GM12878 (cell line): Measurements from ENCODE around the gene KCNC2. TPM values are rescaled to one million over a fixed set of nuclear protein-coding genes. Genes with fewer than 3 reads are reported as not detected.

Experiments used
- ETV6 ChIP-seq, 2 experiments: fragments of 450-650 bp in 1 of 2; IDR thresholded peaks in 1 of 2; conservative IDR thresholded peaks in 1 of 2; 2 replicates each; pipeline ENCODE4 v1.6.1; 2014; ENCODE audit warnings: antibody characterized with exemption in 1 of 2, borderline replicate concordance in 1 of 2, low read depth in 1 of 2, mild to moderate bottlenecking in 1 of 2, moderate library complexity in 1 of 2
- FOXM1 ChIP-seq: IDR thresholded peaks from 2 replicates; pipeline ENCODE4 v1.6.1; 2012; ENCODE audit warnings: low read depth, mild to moderate bottlenecking, inconsistent platforms, low read length, moderate library complexity
- HSF1 ChIP-seq: fragments of 150-350 bp; IDR thresholded peaks from 2 replicates; pipeline ENCODE4 v1.6.1; 2014; ENCODE audit warnings: mild to moderate bottlenecking, low read depth, low read length
- SPI1 ChIP-seq: IDR thresholded peaks from 2 replicates; pipeline ENCODE4 v1.6.1; 2011; ENCODE audit warnings: low read depth, mild to moderate bottlenecking, low read length, moderate library complexity, borderline replicate concordance; ENCODE audit not compliant: insufficient read depth
- ZSCAN29 ChIP-seq: fragments of 450-650 bp; IDR thresholded peaks from 2 replicates; pipeline ENCODE4 v1.6.1; 2017; ENCODE audit warnings: mild to moderate bottlenecking, moderate library complexity
- polyA plus RNA-seq, 11 experiments: library from polyadenylated mRNA; depleted of rRNA in 4 of 11; unstranded in 6 of 11; stranded (reverse) in 5 of 11; fragments of >200 nt; fragmentation: Nextera tagmentation in 4 of 11; fragmentation: Illumina TruSeq in 1 of 11; extraction: Ambion mirVana in 4 of 11; extraction: Trizol in 1 of 11; gene quantifications; 1 replicate in 1 of 11; 2 replicates in 10 of 11; pipeline versions ENCODE4 v1.2.1 to v1.2.3, GENCODE V29; 2011 to 2016; ENCODE audit warnings: inconsistent platforms in 2 of 11, missing spikeins in 2 of 11, low read depth in 1 of 11
- total RNA-seq, 4 experiments: library from RNA; depleted of rRNA in 3 of 4; stranded (reverse); fragments of >200 nt in 3 of 4; fragmentation: Illumina TruSeq in 1 of 4; extraction: Trizol in 1 of 4; gene quantifications; 2 replicates each; pipeline versions ENCODE4 v1.2.1 to v1.2.3, GENCODE V29; 2013 to 2021
- TF ChIP-seq, protein P1 (sequence below): fragments of 450-650 bp; formaldehyde crosslinking; IDR thresholded peaks from 2 replicates; pipeline ENCODE4 v1.4.0; 2020; ENCODE audit warnings: mild to moderate bottlenecking, moderate library complexity
- TF ChIP-seq, protein P2 (sequence below): fragments of 450-650 bp; IDR thresholded peaks from 2 replicates; pipeline ENCODE4 v1.6.1; 2017; ENCODE audit warnings: borderline replicate concordance

KCNC2 gene
- total and polyA plus RNA-seq, 10 of the 15 experiments (the other 5 are each of a cell fraction or from before 2014, with no cell fraction given) = 0.03 to 2.3 (median 0.08) TPM; not detected in 7

DNA sequence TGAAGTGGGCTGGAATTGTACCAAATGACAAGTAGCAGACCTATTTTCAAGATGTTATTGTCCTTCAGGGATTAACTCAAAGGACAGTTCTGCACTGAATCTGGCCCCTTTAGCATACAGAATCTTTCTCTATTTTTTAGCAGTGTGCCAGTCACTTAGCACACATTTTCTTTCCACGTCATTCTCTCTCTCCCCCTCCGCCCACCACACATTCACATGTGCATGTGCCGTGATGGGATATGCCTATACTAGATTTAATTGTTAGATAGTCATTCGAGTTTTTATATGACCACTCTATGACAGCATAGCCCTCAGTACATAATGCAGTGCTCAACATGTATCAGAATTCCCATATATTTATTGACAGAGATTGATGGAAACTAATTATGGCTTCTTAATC is 129.1 kb downstream of the KCNC2 start (continued):
- TF ChIP-seq FOXM1 = no peak
- no peak for TF ChIP-seq SPI1
- TF ChIP-seq ZSCAN29 = no peak
- TF ChIP-seq, protein P1, sequence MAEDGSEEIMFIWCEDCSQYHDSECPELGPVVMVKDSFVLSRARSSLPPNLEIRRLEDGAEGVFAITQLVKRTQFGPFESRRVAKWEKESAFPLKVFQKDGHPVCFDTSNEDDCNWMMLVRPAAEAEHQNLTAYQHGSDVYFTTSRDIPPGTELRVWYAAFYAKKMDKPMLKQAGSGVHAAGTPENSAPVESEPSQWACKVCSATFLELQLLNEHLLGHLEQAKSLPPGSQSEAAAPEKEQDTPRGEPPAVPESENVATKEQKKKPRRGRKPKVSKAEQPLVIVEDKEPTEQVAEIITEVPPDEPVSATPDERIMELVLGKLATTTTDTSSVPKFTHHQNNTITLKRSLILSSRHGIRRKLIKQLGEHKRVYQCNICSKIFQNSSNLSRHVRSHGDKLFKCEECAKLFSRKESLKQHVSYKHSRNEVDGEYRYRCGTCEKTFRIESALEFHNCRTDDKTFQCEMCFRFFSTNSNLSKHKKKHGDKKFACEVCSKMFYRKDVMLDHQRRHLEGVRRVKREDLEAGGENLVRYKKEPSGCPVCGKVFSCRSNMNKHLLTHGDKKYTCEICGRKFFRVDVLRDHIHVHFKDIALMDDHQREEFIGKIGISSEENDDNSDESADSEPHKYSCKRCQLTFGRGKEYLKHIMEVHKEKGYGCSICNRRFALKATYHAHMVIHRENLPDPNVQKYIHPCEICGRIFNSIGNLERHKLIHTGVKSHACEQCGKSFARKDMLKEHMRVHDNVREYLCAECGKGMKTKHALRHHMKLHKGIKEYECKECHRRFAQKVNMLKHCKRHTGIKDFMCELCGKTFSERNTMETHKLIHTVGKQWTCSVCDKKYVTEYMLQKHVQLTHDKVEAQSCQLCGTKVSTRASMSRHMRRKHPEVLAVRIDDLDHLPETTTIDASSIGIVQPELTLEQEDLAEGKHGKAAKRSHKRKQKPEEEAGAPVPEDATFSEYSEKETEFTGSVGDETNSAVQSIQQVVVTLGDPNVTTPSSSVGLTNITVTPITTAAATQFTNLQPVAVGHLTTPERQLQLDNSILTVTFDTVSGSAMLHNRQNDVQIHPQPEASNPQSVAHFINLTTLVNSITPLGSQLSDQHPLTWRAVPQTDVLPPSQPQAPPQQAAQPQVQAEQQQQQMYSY (CRISPR knock-in tag) = no peak
- TF ChIP-seq ETV6 (conservative IDR thresholded peaks at IDR 0.05 in 1 of 2, IDR thresholded peaks at IDR 0.05 in 1 of 2; ENCODE audit: borderline replicate concordance in 1 of 2, low read depth in 1 of 2) = no peak
- TF ChIP-seq, protein P2, sequence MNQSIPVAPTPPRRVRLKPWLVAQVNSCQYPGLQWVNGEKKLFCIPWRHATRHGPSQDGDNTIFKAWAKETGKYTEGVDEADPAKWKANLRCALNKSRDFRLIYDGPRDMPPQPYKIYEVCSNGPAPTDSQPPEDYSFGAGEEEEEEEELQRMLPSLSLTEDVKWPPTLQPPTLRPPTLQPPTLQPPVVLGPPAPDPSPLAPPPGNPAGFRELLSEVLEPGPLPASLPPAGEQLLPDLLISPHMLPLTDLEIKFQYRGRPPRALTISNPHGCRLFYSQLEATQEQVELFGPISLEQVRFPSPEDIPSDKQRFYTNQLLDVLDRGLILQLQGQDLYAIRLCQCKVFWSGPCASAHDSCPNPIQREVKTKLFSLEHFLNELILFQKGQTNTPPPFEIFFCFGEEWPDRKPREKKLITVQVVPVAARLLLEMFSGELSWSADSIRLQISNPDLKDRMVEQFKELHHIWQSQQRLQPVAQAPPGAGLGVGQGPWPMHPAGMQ = no peak
- no peak for TF ChIP-seq HSF1
- TF ChIP-seq, all 136 proteins: peak for 0
